Measurements from ENCODE around the gene TENM4. TPM values are rescaled to one million over a fixed set of nuclear protein-coding genes. Genes with fewer than 3 reads are reported as not detected.

Gene TENM4
- total RNA-seq, 1 donor from 2014 or later = 0.63 TPM

DNA sequence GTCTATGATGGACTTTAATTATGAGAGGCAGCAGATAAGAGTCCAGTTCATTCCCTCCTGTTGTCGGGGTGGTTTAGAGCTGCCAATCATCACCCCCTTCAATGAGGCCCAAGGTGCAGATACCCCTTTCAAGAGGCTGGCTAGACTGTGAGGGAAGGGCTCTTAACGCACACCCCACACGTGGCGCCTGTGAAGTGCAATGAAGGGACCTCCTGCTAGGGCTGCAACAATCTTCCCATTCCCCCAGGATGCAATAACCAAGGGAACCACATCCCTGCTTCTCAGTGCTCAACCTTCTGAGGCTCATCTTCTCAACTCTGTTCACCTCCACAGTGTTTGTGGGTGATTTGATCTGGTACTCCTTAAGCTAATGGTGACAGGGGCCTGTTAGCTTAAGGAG, 19.0 kb downstream of the TENM4 start:
- Histone ChIP-seq H3K27me3 (ENCODE audit: low read depth) (peaks cover 23% of the 10 kb centered on the region), H3K4me3 (no peak overlapping the region), H3K36me3 (no peaks in the 10 kb centered on the region), H3K9me3 (replicated peaks) (no peaks in the 10 kb centered on the region), H3K4me1 (peaks cover 4% of the 10 kb centered on the region), H3K27ac (replicated peaks) (no peak overlapping the region)
- intact Hi-C loops (cut with micrococcal nuclease) = no loop called here
- TF ChIP-seq, protein P1, sequence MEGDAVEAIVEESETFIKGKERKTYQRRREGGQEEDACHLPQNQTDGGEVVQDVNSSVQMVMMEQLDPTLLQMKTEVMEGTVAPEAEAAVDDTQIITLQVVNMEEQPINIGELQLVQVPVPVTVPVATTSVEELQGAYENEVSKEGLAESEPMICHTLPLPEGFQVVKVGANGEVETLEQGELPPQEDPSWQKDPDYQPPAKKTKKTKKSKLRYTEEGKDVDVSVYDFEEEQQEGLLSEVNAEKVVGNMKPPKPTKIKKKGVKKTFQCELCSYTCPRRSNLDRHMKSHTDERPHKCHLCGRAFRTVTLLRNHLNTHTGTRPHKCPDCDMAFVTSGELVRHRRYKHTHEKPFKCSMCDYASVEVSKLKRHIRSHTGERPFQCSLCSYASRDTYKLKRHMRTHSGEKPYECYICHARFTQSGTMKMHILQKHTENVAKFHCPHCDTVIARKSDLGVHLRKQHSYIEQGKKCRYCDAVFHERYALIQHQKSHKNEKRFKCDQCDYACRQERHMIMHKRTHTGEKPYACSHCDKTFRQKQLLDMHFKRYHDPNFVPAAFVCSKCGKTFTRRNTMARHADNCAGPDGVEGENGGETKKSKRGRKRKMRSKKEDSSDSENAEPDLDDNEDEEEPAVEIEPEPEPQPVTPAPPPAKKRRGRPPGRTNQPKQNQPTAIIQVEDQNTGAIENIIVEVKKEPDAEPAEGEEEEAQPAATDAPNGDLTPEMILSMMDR (IDR thresholded peaks at IDR 0.05; ENCODE audit: borderline replicate concordance) = no peak
- no peak for DNase-seq

DNA sequence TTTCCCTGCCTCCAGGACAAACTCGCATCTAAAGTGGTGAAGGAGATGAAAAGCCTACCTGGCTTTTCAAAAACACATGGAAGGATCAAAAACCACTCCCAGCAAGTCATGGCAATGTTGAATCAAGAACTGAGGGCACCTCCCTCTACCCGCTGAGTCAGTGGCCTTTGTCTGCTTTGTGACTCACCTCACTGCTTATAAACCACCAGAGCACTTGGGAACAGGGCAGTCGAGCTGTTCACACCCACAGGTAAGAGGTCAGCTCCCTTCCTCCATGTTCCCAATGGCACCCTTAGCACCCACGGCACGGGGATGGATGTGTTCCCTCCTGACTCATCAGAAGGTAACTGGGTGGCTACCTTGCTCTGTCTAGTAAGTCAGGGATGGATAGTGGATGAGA, 21.7 kb downstream of the TENM4 start:
- DNase-seq = no peak
- intact Hi-C loops (cut with micrococcal nuclease) = no loop called here

DNA sequence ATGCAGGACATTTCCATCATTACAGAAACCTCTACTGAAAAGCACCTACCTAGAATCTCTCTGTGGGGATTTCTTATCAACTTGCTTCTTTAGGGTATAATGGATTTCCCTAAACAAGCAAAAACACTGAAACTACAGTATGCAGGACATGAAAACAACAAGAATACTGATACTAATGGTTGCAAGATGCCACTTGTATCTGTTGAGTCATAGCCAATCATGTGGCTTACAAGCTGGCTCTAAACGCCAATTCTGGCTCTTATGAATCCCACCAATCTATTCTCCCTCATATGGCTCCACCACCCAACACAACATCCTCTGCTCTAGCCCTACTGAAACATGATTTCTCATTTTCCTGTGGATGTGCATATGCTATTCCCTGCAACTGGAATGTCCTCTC, 22.6 kb downstream of the TENM4 start:
- DNase-seq = no peak
- intact Hi-C loops (cut with micrococcal nuclease) = no loop called here
- Histone ChIP-seq H3K4me1 (peaks cover 21% of the 10 kb centered on the region), H3K9me3 (replicated peaks) (peaks cover 12% of the 10 kb centered on the region), H3K36me3 (no peaks in the 10 kb centered on the region), H3K4me3 (no peak overlapping the region), H3K27ac (replicated peaks) (no peak overlapping the region), H3K27me3 (ENCODE audit: low read depth) (peaks cover 22% of the 10 kb centered on the region)
- TF ChIP-seq, protein P1 (IDR thresholded peaks at IDR 0.05; ENCODE audit: borderline replicate concordance) = no peak

More for the DNA sequence above, 21.7 kb downstream of the TENM4 start:
- peaks cover 12% of the 10 kb centered on the region for H3K4me1 ChIP-seq
- H3K27me3 ChIP-seq (ENCODE audit: low read depth) = peaks cover 28% of the 10 kb centered on the region
- TF ChIP-seq, protein P1 (IDR thresholded peaks at IDR 0.05; ENCODE audit: borderline replicate concordance) = no peak
- H3K27ac ChIP-seq (replicated peaks) = no peak overlapping the region
- H3K4me3 ChIP-seq = no peak overlapping the region
- peaks cover 12% of the 10 kb centered on the region for H3K9me3 ChIP-seq (replicated peaks)
- no peaks in the 10 kb centered on the region for H3K36me3 ChIP-seq

DNA sequence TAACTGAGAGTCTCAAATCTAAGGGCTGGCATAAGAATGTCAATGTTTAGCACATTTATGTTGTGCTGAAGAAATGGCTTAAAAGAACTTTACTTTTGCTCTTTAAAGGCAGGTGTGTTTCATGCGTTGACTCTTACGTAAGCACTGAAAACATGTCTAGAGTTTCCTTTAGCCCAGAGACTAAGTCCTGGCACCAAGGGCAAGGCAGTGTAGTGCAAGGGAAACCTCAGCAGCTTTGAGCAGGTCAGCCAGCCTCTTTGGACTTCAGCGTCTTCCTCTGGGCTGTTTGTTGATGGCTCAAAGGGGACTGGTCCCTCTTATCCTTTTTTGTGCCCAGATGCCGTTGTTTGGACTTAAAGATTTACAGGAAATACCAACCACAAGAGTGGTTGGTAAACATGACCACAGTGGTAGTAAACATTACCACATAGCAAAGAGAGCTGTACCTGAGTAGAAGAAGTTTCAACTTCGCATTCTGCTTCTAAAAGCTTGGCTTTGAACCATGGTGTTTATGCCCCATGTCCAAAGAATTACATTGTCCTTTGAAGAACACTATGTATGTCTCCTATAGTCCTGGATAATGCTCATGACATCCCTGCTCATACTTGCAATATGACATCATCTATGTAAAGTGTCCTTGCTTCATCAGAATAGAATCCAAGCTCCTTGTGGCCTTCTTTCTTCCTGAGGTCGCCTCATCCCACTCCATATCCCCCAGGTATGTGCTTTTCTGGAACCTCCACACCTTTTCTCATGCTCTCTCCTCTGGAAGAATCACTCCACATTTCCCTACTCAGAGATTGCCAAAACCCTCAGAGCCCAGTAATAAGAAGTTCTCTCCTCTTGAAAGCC, 23.5 kb downstream of the TENM4 start:
- Histone ChIP-seq H3K36me3 (no peaks in the 10 kb centered on the region), H3K4me3 (no peak overlapping the region), H3K9me3 (replicated peaks) (peaks cover 12% of the 10 kb centered on the region), H3K4me1 (peaks cover 17% of the 10 kb centered on the region), H3K27ac (replicated peaks) (no peak overlapping the region), H3K27me3 (ENCODE audit: low read depth) (peaks cover 18% of the 10 kb centered on the region)
- DNase-seq = no peak
- TF ChIP-seq, protein P1 (IDR thresholded peaks at IDR 0.05; ENCODE audit: borderline replicate concordance) = no peak
- intact Hi-C loops (cut with micrococcal nuclease) = no loop called here

DNA sequence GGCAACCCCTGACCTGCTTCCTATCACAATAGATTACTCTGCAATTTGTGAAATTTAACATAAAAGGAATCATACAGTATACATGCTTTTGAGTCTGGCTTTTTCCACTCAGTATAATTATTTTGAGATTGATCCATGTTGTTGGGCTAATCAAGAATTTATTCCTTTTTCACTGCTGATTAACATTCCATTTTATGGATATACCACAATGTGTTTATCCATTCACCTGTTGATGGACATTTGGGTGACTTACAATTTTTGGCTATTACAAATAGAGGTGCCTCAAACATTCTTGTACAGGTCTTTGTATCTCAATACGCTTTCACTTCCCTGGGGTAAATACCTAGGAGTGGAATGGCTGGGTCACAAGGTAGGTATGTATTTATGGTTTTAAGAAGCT, 24.9 kb downstream of the TENM4 start:
- DNase-seq = no peak
- intact Hi-C loops (cut with micrococcal nuclease) = no loop called here
- Histone ChIP-seq H3K27ac (replicated peaks) (no peak overlapping the region), H3K4me1 (peaks cover 17% of the 10 kb centered on the region), H3K27me3 (ENCODE audit: low read depth) (peaks cover 18% of the 10 kb centered on the region), H3K4me3 (no peak overlapping the region), H3K36me3 (no peaks in the 10 kb centered on the region), H3K9me3 (replicated peaks) (peaks cover 12% of the 10 kb centered on the region)
- TF ChIP-seq, protein P1 (IDR thresholded peaks at IDR 0.05; ENCODE audit: borderline replicate concordance) = no peak
